NCI-H510A treated with DMSO at 0.1 percent for 48 hours (cell line): ENCODE measurements around the gene DUSP15.

Experiments
- DNase-seq: peaks from one replicate; lab custom pipeline; 2025; lab: John Stamatoyannopoulos, UW

DUSP15 gene

GRCh38 chr20:31860390-31861134, 9.8 kb downstream of the DUSP15 start:
- DNase-seq: peak; percentile 15

- DNase-seq: no peak
These were observed 10.3 kb downstream of the DUSP15 start for GRCh38 chr20:31859998-31860380.

GRCh38 chr20:31859266-31859997, 10.9 kb downstream of the DUSP15 start:
- DNase-seq: no peak

- DNase-seq: no peak
These were observed 11.6 kb downstream of the DUSP15 start for GRCh38 chr20:31858760-31859083.

GRCh38 chr20:31857861-31858759, 12.2 kb downstream of the DUSP15 start:
- no peak for DNase-seq

- no peak for DNase-seq
These were observed 13.8 kb downstream of the DUSP15 start for GRCh38 chr20:31856516-31856915.

- no peak for DNase-seq
These were observed 16.8 kb downstream of the DUSP15 start for GRCh38 chr20:31853481-31853880.

GRCh38 chr20:31851240-31851955, 18.9 kb downstream of the DUSP15 start:
- DNase-seq: no peak

GRCh38 chr20:31849306-31849930, 20.9 kb downstream of the DUSP15 start:
- peak; percentile 73 for DNase-seq

GRCh38 chr20:31848088-31848999, 22.0 kb downstream of the DUSP15 start:
- DNase-seq: no peak

- no peak for DNase-seq
These were observed 23.6 kb downstream of the DUSP15 start for GRCh38 chr20:31846793-31847138.

- no peak for DNase-seq
These were observed 24.9 kb downstream of the DUSP15 start, which contains the start of gene FOXS1 for GRCh38 chr20:31845300-31845863. TSS of gene FOXS1 (minus strand) at chr20:31845604. CDS start at chr20:31845542, 62 bp downstream.

- DNase-seq: no peak
These were observed 25.5 kb downstream of the DUSP15 start for GRCh38 chr20:31844737-31845299.

GRCh38 chr20:31843881-31844280, 26.4 kb downstream of the DUSP15 start:
- DNase-seq: no peak

GRCh38 chr20:31843288-31843687, 27.0 kb downstream of the DUSP15 start:
- no peak for DNase-seq

GRCh38 chr20:31842471-31843157, 27.7 kb downstream of the DUSP15 start:
- no peak for DNase-seq

- DNase-seq: no peak
These were observed 28.4 kb downstream of the DUSP15 start for GRCh38 chr20:31841928-31842327.

GRCh38 chr20:31840906-31841816, 29.2 kb downstream of the DUSP15 start:
- DNase-seq: no peak
